ENCODE measurements around the gene FGD2.

The FGD2 gene

DNA sequence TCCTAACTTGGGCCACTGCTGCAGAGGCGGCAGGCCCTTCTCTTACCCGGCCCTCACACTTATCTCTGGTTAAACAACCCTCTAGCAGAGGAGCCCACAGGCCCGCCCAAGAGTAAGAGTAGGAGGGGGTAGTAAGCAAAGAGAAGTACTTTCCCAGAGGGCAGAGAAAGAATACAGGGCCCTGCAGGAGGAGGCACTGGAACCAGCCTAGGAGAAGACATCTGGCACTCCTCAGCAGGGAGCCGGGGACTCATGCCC is 29.5 kb upstream of the FGD2 start:
- H3K27me3 ChIP-seq (ENCODE audit: control insufficient read depth, insufficient read depth, low read length) = no peaks in the 10 kb centered on the region
- no peak overlapping the region for H3K27ac ChIP-seq (ENCODE audit: low read depth, low read length)
- peaks cover 3% of the 10 kb centered on the region for H3K4me1 ChIP-seq (ENCODE audit: control insufficient read depth, insufficient read depth, low read length)
- H3K36me3 ChIP-seq (ENCODE audit: control insufficient read depth, insufficient read depth, low read length) = peaks cover 66% of the 10 kb centered on the region
- H3K4me3 ChIP-seq (ENCODE audit: low read length) = no peak overlapping the region
- no peak overlapping the region for H3K9ac ChIP-seq (ENCODE audit: low read length)

DNA sequence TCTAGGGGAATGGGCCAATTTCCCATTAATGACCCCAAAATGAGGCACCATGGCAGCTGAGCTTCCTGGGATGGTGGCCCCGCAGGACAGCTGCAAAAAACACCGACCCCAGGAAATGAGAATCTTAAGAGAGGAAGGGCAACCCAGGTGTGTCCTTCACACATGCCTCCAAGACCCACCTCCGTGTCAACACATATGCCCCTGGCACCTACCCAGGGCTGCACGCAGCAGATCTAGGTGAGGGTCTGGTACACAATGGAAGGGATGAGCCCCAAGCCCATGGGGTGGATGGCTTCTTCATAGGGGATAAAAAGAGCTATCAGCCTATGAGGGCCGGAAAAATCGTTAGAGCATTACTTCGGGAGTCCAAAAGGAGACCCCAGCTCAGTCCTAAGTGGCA is 28.9 kb upstream of the FGD2 start:
- H3K27me3 ChIP-seq (ENCODE audit: control insufficient read depth, insufficient read depth, low read length) = no peaks in the 10 kb centered on the region
- no peak overlapping the region for H3K9ac ChIP-seq (ENCODE audit: low read length)
- peaks cover 3% of the 10 kb centered on the region for H3K4me1 ChIP-seq (ENCODE audit: control insufficient read depth, insufficient read depth, low read length)
- H3K36me3 ChIP-seq (ENCODE audit: control insufficient read depth, insufficient read depth, low read length) = peaks cover 61% of the 10 kb centered on the region
- H3K4me3 ChIP-seq (ENCODE audit: low read length) = no peak overlapping the region
- H3K27ac ChIP-seq (ENCODE audit: low read depth, low read length) = no peak overlapping the region

DNA sequence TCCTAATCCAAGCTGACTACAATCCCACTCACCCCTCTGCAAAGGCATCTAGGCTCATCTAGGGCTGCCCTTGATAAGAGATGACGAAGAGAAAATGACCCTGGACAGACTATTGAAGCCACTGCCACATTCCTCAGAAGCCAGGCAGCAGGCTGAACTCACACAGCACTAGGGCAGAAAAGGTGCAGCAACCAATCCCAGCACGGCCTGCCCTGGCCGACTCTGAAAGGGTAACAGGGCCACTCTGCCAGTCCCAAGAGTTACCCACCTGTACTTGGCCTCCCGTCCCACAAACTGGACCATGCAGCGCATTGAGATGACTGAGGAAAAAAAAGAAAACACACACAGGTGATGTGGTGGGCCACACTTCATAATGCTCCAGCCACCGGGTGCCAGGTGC is 28.5 kb upstream of the FGD2 start:
- no peak overlapping the region for H3K27ac ChIP-seq (ENCODE audit: low read depth, low read length)
- peaks cover 3% of the 10 kb centered on the region for H3K4me1 ChIP-seq (ENCODE audit: control insufficient read depth, insufficient read depth, low read length)
- H3K27me3 ChIP-seq (ENCODE audit: control insufficient read depth, insufficient read depth, low read length) = no peaks in the 10 kb centered on the region
- H3K4me3 ChIP-seq (ENCODE audit: low read length) = no peak overlapping the region
- no peak overlapping the region for H3K9ac ChIP-seq (ENCODE audit: low read length)
- H3K36me3 ChIP-seq (ENCODE audit: control insufficient read depth, insufficient read depth, low read length) = peaks cover 57% of the 10 kb centered on the region

DNA sequence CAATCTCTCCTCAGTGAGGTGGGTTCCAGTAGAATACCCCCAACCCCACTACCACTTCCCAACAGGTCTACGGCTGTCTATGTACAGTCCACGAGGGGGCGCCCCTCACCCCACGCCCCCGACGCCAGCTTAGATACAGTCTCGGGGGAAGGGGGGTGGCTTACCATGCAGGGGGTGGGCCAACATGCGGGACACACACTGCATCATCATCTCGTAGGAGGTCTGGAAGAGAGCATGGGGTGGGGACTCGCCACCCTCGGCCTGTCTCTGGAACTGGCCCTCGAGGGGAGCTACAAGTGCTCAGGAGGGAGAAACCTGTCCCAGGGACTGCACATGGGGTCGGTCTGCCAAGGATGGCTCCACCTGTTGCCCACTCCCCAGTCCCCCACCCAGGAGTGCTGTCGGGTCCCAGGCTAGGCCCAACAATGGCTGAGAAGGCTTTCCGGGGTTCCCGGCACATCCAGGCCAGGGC is 27.9 kb upstream of the FGD2 start:
- H3K36me3 ChIP-seq (ENCODE audit: control insufficient read depth, insufficient read depth, low read length) = peaks cover 51% of the 10 kb centered on the region
- H3K27ac ChIP-seq (ENCODE audit: low read depth, low read length) = no peak overlapping the region
- H3K27me3 ChIP-seq (ENCODE audit: control insufficient read depth, insufficient read depth, low read length) = no peaks in the 10 kb centered on the region
- H3K4me3 ChIP-seq (ENCODE audit: low read length) = no peak overlapping the region
- peaks cover 3% of the 10 kb centered on the region for H3K4me1 ChIP-seq (ENCODE audit: control insufficient read depth, insufficient read depth, low read length)
- no peak overlapping the region for H3K9ac ChIP-seq (ENCODE audit: low read length)

DNA sequence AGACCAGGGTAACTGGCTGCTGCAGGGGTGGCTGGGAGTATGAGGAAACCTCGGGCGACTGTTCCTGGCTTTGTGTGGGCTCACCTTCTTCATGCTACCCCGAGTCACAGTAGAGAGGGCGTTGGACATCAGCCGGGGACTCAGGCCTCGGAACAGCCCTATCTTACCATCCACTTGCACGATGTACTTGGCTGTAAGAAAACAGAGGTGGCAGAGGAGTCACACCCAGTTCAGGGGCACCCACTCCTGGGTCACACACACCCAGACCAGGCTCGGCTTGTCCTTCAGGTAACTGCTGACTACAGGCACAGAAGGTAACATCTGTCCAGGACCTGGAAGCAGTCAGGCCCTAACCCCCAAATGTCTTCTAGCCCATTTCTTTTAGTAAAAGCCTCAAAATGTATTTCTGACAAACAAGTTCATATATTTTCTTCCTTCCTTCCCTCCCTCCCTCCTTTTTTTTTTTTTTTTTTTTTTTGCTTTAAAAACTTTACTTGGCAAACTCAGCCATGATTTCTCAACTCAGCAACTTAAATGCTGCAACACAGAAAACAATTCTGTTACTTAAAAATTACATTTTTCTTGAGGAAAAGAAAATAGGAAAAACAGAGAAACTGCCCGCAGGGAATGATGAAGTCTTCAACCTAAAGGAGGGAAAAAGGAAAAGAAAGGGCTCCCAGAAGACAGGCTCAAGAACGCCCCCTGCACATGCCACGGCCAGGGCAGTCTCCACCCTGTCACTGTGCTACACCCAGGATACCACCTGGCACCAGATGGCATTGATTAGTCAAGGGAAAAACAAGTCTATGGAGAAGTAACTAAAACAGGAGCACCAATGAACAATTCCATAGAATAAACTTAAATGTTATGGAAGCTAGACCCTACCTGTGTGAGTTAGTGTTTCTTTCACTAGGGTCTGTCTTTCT is 26.8 kb upstream of the FGD2 start:
- H3K36me3 ChIP-seq (ENCODE audit: control insufficient read depth, insufficient read depth, low read length) = peaks cover 44% of the 10 kb centered on the region
- no peak overlapping the region for H3K9ac ChIP-seq (ENCODE audit: low read length)
- no peak overlapping the region for H3K4me3 ChIP-seq (ENCODE audit: low read length)
- no peaks in the 10 kb centered on the region for H3K27me3 ChIP-seq (ENCODE audit: control insufficient read depth, insufficient read depth, low read length)
- peaks cover 4% of the 10 kb centered on the region for H3K4me1 ChIP-seq (ENCODE audit: control insufficient read depth, insufficient read depth, low read length)
- no peak overlapping the region for H3K27ac ChIP-seq (ENCODE audit: low read depth, low read length)

DNA sequence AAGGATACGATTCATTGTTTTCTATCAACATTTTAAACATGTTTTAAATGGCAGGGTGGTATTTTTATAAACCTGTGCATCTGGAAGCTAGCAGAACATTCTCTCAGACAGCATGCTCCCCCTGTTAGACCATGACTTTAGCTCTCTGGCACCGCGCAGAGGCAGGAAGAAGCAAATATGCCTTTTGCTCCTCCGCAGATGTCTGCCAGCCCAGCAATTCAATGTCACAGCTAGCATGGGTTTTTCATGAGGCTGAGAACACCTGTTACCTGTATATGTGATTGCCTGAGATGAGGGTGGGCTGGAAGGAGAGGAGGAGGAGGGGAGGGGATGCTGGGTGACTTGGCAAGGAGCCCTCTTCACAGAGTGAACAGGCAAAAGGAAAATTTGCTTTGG is 26.1 kb upstream of the FGD2 start:
- Histone ChIP-seq H3K36me3 (ENCODE audit: control insufficient read depth, insufficient read depth, low read length) (peaks cover 41% of the 10 kb centered on the region), H3K27me3 (ENCODE audit: control insufficient read depth, insufficient read depth, low read length) (no peaks in the 10 kb centered on the region), H3K9ac (ENCODE audit: low read length) (no peak overlapping the region), H3K4me3 (ENCODE audit: low read length) (no peak overlapping the region), H3K4me1 (ENCODE audit: control insufficient read depth, insufficient read depth, low read length) (peaks cover 10% of the 10 kb centered on the region), H3K27ac (ENCODE audit: low read depth, low read length) (no peak overlapping the region)

DNA sequence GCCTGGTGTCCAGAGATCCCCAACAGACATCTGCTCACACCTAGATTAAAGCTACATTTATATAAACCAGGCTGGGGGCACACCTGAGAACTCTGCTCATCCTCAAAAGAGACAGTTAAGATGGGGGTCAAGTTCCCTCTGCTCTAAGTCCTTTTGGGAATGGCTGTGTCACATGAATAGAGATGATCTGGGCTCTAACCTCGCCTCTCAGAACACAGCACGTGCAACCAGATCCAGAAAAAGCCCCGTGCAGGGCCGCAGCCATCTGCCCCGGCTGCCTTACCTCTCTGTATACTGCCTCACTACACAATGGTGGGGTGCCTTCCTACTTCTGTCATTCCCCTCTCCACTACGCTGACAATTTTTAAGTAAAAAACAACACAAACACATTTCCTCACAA is 25.3 kb upstream of the FGD2 start:
- H3K9ac ChIP-seq (ENCODE audit: low read length) = no peak overlapping the region
- H3K4me1 ChIP-seq (ENCODE audit: control insufficient read depth, insufficient read depth, low read length) = peaks cover 13% of the 10 kb centered on the region
- H3K27ac ChIP-seq (ENCODE audit: low read depth, low read length) = no peak overlapping the region

DNA sequence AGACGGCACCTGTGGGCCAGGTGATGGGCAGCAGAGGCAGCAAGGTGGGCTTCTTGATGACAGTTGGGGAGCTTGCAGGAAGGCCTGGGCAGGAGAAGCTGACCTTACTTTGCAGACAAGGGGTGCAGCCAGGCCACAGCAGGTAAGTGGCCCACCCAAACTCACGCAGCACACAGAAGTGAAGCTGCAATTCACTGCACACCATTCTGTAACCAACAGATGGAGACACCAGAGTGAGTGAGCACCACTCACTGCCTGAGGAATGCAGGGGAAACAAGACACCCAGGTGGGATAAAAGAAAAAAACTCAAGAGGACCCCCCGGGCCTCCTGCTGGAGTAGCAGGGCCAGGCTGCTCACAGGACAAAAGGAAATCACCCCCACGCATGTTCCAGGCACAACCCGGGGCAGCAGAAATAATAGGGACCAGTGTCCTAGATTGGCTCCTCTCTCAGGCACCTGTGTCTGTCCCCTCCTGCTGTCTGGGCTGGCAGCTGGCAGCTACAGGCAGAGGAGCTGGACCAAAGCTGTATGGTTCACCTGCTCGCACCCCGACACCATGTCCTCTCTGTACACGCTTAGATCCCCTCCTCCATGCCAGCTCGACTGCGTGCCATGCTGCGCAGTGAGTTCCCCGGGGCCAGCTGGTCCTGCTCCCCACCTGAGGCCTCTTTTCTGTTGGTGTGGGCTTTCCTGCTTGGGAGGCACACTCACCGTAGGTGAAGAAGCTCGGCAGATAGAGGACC is 24.4 kb upstream of the FGD2 start:
- H3K27me3 ChIP-seq (ENCODE audit: control insufficient read depth, insufficient read depth, low read length) = no peaks in the 10 kb centered on the region
- H3K9ac ChIP-seq (ENCODE audit: low read length) = no peak overlapping the region
- H3K27ac ChIP-seq (ENCODE audit: low read depth, low read length) = no peak overlapping the region
- no peak overlapping the region for H3K4me3 ChIP-seq (ENCODE audit: low read length)
- peaks cover 26% of the 10 kb centered on the region for H3K36me3 ChIP-seq (ENCODE audit: control insufficient read depth, insufficient read depth, low read length)
- peaks cover 13% of the 10 kb centered on the region for H3K4me1 ChIP-seq (ENCODE audit: control insufficient read depth, insufficient read depth, low read length)

More for the DNA sequence above, 25.3 kb upstream of the FGD2 start:
- Histone ChIP-seq H3K36me3 (ENCODE audit: control insufficient read depth, insufficient read depth, low read length) (peaks cover 34% of the 10 kb centered on the region), H3K4me3 (ENCODE audit: low read length) (no peak overlapping the region), H3K27me3 (ENCODE audit: control insufficient read depth, insufficient read depth, low read length) (no peaks in the 10 kb centered on the region)

DNA sequence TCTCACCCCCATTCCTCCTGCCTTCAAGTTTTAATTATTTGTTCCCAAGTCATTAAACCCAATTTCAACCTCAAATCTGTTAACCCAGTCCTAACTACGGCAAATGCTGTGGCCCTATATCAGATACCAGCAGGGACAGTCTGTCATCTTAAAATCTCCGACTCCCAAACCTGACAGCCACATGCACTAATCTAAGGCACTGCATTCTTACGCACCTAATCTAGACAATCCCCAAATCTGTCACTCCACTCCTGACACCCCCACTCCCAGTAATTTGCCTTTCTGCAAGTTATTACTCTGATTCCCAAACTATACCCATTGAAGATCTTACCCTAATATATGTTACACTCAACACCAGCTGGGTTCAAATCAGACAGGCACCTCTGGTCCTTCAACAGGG is 21.9 kb upstream of the FGD2 start:
- Histone ChIP-seq H3K36me3 (ENCODE audit: control insufficient read depth, insufficient read depth, low read length) (peaks cover 3% of the 10 kb centered on the region), H3K27ac (ENCODE audit: low read depth, low read length) (no peak overlapping the region), H3K4me1 (ENCODE audit: control insufficient read depth, insufficient read depth, low read length) (peaks cover 18% of the 10 kb centered on the region), H3K27me3 (ENCODE audit: control insufficient read depth, insufficient read depth, low read length) (no peaks in the 10 kb centered on the region), H3K9ac (ENCODE audit: low read length) (no peak overlapping the region), H3K4me3 (ENCODE audit: low read length) (no peak overlapping the region)

DNA sequence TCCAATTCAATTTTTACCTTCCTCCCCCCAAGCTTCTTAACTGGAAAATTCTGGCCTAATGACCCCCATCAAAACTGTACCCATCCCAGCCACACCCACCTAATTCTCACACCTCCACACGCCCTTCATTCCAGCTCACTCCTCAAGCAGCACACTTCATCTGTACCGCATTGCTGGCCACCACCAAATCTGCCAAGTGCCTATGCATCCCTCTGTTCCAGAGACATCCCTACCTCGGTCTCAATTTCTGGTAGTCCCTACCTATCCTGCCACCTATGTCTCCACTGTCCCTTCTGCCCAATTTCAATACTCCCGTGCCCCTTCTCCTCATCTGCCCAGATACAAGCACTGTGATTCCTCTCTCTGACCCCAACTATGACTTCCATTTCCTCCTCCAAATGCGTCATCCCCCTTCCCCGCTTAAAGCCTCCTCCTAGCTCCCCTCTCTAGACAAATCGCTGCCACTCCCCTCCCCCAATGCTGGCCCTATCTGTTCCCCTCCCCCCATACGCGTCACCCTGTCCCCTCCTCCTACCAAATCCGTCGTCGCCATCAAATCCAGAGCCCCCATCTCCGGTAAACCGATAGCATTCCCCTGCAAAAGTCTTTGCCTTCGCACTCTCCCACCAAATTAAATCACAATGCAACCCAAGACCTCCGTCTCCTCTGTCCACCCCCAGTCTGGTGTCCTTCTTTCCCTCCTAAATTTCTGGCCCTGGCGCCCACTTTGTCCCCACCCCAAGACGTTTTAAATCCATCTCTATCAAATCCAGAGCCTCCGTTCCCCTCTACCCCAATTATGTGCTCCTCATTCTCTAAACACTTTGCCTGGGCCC is 20.7 kb upstream of the FGD2 start:
- Histone ChIP-seq H3K4me3 (ENCODE audit: low read length) (peak overlapping the region; percentile 86), H3K27me3 (ENCODE audit: control insufficient read depth, insufficient read depth, low read length) (no peaks in the 10 kb centered on the region), H3K4me1 (ENCODE audit: control insufficient read depth, insufficient read depth, low read length) (peaks cover 14% of the 10 kb centered on the region), H3K36me3 (ENCODE audit: control insufficient read depth, insufficient read depth, low read length) (peaks cover 2% of the 10 kb centered on the region), H3K9ac (ENCODE audit: low read length) (peak overlapping the region; percentile 50), H3K27ac (ENCODE audit: low read depth, low read length) (peak overlapping the region; percentile 64)

DNA sequence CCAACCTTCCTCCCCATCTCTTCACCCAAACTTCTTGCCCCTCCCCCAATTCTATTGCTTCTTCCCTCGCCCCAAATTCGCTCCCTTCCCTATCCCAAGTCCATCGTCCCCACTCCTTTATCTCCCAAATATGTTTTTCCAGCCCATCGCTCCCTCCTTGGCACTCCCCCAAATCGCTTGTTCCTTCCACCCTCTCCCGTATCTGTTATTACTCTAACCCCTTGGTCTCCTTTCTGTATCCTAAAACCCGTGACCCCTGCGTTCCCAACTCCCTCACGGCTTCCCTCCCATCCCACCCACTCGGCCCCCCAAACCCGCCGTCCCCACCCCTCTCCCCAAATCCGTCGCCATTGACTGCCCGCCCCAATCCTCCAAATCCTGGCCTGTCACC is 20.0 kb upstream of the FGD2 start:
- peaks cover 14% of the 10 kb centered on the region for H3K4me1 ChIP-seq (ENCODE audit: control insufficient read depth, insufficient read depth, low read length)
- no peaks in the 10 kb centered on the region for H3K27me3 ChIP-seq (ENCODE audit: control insufficient read depth, insufficient read depth, low read length)
- no peaks in the 10 kb centered on the region for H3K36me3 ChIP-seq (ENCODE audit: control insufficient read depth, insufficient read depth, low read length)
- H3K27ac ChIP-seq (ENCODE audit: low read depth, low read length) = peak overlapping the region; percentile 98
- peak overlapping the region; percentile 54 for H3K9ac ChIP-seq (ENCODE audit: low read length)
- peak overlapping the region; percentile 86 for H3K4me3 ChIP-seq (ENCODE audit: low read length)
